Measurements from ENCODE around the gene CNNM3. TPM values are rescaled to one million over a fixed set of nuclear protein-coding genes. Genes with fewer than 3 reads are reported as not detected.
A peak's percentile ranks its signal among the peaks of the same experiment; 100 is the strongest.
"Not testable (repeated sequence)": the region's sequence is repeated elsewhere in the genome, so short reads cannot be mapped to it uniquely, and the experiment has no call there.

Gene CNNM3
- total and polyA plus RNA-seq, 8 donors = 4.6 to 107 (median 10.8) TPM

DNA sequence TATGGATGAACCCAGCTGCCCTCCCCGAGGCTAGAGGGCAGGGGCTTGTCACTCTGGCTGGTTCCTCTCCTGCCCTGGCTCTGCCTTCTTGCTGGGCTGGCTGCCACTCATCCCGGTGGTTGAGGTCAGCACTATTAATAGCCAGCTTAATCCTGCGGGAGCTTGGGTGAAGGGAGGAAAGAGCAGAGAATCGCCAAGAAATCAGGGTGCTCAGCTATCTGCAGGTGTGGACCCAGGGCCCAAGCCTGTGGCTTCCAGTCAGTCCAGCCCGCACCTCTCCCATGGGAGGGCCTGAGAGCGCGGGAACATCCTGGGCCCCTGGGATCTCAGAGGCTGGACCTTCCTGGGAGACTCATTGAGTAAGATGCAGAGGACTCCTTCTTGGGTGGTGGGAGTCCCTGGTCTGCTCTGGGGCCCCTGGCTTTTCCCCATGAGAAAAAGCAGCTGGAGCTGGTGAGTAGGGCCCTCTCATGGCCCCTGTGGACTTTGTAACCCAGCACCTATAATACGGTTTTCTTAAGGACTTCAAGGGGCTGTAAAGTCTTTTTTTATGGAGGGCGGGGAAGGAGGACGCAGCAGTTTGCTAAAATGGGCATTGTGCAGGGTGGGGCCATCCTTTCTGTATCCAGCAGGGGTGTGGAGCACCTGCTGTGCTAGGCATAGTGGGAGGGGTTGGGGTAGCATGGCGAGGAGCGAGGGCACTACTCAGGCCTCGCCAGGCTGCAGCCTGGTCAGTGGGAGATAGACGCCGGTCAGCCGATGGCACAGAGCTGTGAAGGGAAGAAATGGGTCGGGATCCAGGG lies 27.4 kb upstream of the CNNM3 start:
- Histone ChIP-seq H3K36me3 (no peaks in the 10 kb centered on the region), H3K4me1 (peaks cover 20 to 39% (median 27%) of the 10 kb centered on the region in 4 donors), H3K27ac (peak overlapping the region; percentile 52 to 69 (median 65)), H3K4me3 (no peak overlapping the region), H3K27me3 (no peaks in the 10 kb centered on the region), H3K9me3 (no peaks in the 10 kb centered on the region)
- intact Hi-C loops (cut with DNase I; ENCODE audit: low total_unique reads) = no loop called here
- 56 to 72% (median 60%) methylated on average over 15 to 17 of the region's 17 CpGs for WGBS, 5 donors
- peak; percentile 55 to 73 for DNase-seq
- TF ChIP-seq POLR2A (IDR thresholded peaks at IDR 0.05) = no peak
- no peak for TF ChIP-seq POLR2AphosphoS5 (IDR thresholded peaks at IDR 0.05)

GRCh38 chr2:96789245-96789617 lies 26.8 kb upstream of the CNNM3 start:
- Histone ChIP-seq H3K36me3 (no peaks in the 10 kb centered on the region), H3K9me3 (no peaks in the 10 kb centered on the region), H3K4me3 (no peak overlapping the region), H3K4me1 (peaks cover 20 to 39% (median 27%) of the 10 kb centered on the region in 4 donors), H3K27me3 (no peaks in the 10 kb centered on the region), H3K27ac (peak overlapping the region in 3 of 5 donors; percentile 65 to 69 (median 67))
- intact Hi-C loops (cut with DNase I; ENCODE audit: low total_unique reads) = no loop called here
- WGBS, 5 donors = 71 to 82% (median 78%) methylated on average over 5 to 6 of the region's 6 CpGs
- no peak for DNase-seq
- no peak for TF ChIP-seq CTCF (IDR thresholded peaks at IDR 0.05)
- TF ChIP-seq EP300 (IDR thresholded peaks at IDR 0.05) = no peak
- no peak for TF ChIP-seq POLR2A (IDR thresholded peaks at IDR 0.05)
- no peak for TF ChIP-seq POLR2AphosphoS5 (IDR thresholded peaks at IDR 0.05)

- H3K4me1 ChIP-seq = peaks cover 7 to 15% (median 11%) of the 10 kb centered on the region in 4 donors
- peaks cover under 1 to 13% (median 13%) of the 10 kb centered on the region in 4 donors for H3K36me3 ChIP-seq
These were observed 23.0 kb upstream of the CNNM3 start for GRCh38 chr2:96792772-96793749.

DNA sequence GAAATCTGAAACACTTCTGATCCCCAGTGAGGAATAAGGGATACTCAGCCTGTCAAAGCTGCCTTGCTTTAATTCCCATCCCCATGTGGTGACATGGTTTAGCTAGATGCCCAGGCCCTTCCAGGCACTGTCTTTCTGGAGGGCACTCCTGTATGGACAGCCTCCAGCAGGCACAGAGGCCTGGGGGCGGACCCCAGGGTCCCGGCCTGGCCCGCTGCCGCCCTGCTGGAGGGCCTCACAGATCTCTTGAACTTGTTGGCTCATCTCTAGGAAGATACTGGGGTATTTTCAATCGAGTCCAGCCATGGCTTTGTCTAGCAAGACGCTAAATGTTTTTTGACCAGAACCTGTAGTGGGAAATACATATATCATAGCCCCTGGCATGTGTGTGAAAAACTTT lies 21.0 kb upstream of the CNNM3 start:
- no peak for DNase-seq
- Histone ChIP-seq H3K27ac (no peak overlapping the region), H3K9me3 (no peaks in the 10 kb centered on the region), H3K4me3 (no peak overlapping the region), H3K27me3 (no peaks in the 10 kb centered on the region), H3K4me1 (no peaks in the 10 kb centered on the region), H3K36me3 (peaks cover 10 to 33% (median 33%) of the 10 kb centered on the region in 4 donors)
- intact Hi-C loops (cut with DNase I; ENCODE audit: low total_unique reads) = no loop called here
- TF ChIP-seq EP300 (IDR thresholded peaks at IDR 0.05) (no peak), POLR2A (IDR thresholded peaks at IDR 0.05) (no peak)
- WGBS, 5 donors = 89 to 97% (median 93%) methylated on average over 6 of the region's 6 CpGs

More at GRCh38 chr2:96792772-96793749, 23.0 kb upstream of the CNNM3 start:
- Histone ChIP-seq H3K27ac (no peak overlapping the region), H3K4me3 (no peak overlapping the region), H3K9me3 (no peaks in the 10 kb centered on the region), H3K27me3 (no peaks in the 10 kb centered on the region)
- DNase-seq = no peak
- intact Hi-C loops (cut with DNase I; ENCODE audit: low total_unique reads) = no loop called here
- 84 to 89% (median 86%) methylated on average over 12 to 17 of the region's 17 CpGs for WGBS, 5 donors
- TF ChIP-seq EP300 (IDR thresholded peaks at IDR 0.05) (no peak), CTCF (IDR thresholded peaks at IDR 0.05) (no peak), POLR2AphosphoS5 (IDR thresholded peaks at IDR 0.05) (no peak), POLR2A (IDR thresholded peaks at IDR 0.05) (no peak)

GRCh38 chr2:96796497-96796896 lies 19.6 kb upstream of the CNNM3 start:
- WGBS, 5 donors = 87 to 92% (median 89%) methylated on average over 6 of the region's 6 CpGs
- H3K27me3 ChIP-seq; H3K4me3 ChIP-seq; DNase-seq; intact Hi-C loops (cut with DNase I; ENCODE audit: low total_unique reads); H3K4me1 ChIP-seq; H3K27ac ChIP-seq; H3K9me3 ChIP-seq: not testable (repeated sequence)
- H3K36me3 ChIP-seq = peaks cover 10 to 39% (median 39%) of the 10 kb centered on the region in 4 donors
